Panc1 (cell line): Measurements from ENCODE around the gene EVA1C. TPM values are rescaled to one million over a fixed set of nuclear protein-coding genes. Genes with fewer than 3 reads are reported as not detected.
"Not testable (repeated sequence)": the region's sequence is repeated elsewhere in the genome, so short reads cannot be mapped to it uniquely, and the experiment has no call there.

Experiments
- ATAC-seq: fragments of 200-7000 bp; cut with Tn5 transposase; 2 replicates; pipeline ENCODE4 v1.9.1; 2020; ENCODE audit warnings: mild to moderate bottlenecking, moderate library complexity
- BruUV-seq: library from RNA; stranded (reverse); fragments of 400-500 nt; replicated peaks from 2 replicates; lab custom pipeline; 2021; lab: Mats Ljungman, UMichigan
- CTCF ChIA-PET: fragments of 300-600 bp; sonication (Branson Sonifier 250); formaldehyde crosslinking; loops from one replicate; lab custom pipeline; 2022; ENCODE audit warnings: antibody characterized with exemption; lab: Charles Lee
- POLR2A ChIA-PET: fragments of 300-600 bp; sonication (Branson Sonifier 250); formaldehyde crosslinking; loops from one replicate; lab custom pipeline; 2022; ENCODE audit warnings: antibody characterized with exemption; lab: Charles Lee
- DNase-seq: peaks from one replicate; pipeline ENCODE4 v3.0.0-alpha.2; 2010; ENCODE audit warnings: low read depth, low spot score
- H3K27ac ChIP-seq: 2 replicates; pipeline ENCODE4 v1.5.1; 2011; ENCODE audit warnings: mild to moderate bottlenecking, low read length, inconsistent platforms
- H3K27me3 ChIP-seq: fragments of 200-500 bp; sonication (Bioruptor generic); 2 replicates; pipeline ENCODE4 v1.6.0; 2014; ENCODE audit warnings: low read length, inconsistent platforms; ENCODE audit not compliant: control insufficient read depth, insufficient read depth
- H3K36me3 ChIP-seq: fragments of 200-500 bp; sonication (Bioruptor generic); 2 replicates; pipeline ENCODE4 v1.5.1; 2014; ENCODE audit warnings: inconsistent platforms, mild to moderate bottlenecking, low read length, moderate library complexity; ENCODE audit not compliant: control insufficient read depth, insufficient read depth
- H3K4me1 ChIP-seq: 2 replicates; pipeline ENCODE4 v1.5.1; 2011; ENCODE audit warnings: inconsistent platforms, mild to moderate bottlenecking, low read length, moderate library complexity; ENCODE audit not compliant: control insufficient read depth, insufficient read depth
- H3K4me3 ChIP-seq, 2 experiments: 2 replicates each; pipeline ENCODE4 v1.5.1; 2011 to 2012; ENCODE audit warnings: low read depth in 2 of 2, low read length in 2 of 2, mild to moderate bottlenecking in 2 of 2, inconsistent platforms in 1 of 2, moderate library complexity in 1 of 2
- H3K9me3 ChIP-seq: fragments of 200-500 bp; sonication (Bioruptor generic); 2 replicates; pipeline ENCODE4 v1.5.1; 2014; ENCODE audit warnings: low read depth, mild to moderate bottlenecking, inconsistent platforms, low read length, moderate library complexity; ENCODE audit not compliant: control insufficient read depth, insufficient read depth
- CTCF ChIP-seq: fragments of 450-650 bp; IDR thresholded peaks from 2 replicates; pipeline ENCODE4 v1.5.1; 2017; ENCODE audit warnings: mild to moderate bottlenecking
- POLR2AphosphoS5 ChIP-seq: IDR thresholded peaks from 2 replicates; pipeline ENCODE4 v1.6.1; 2012; ENCODE audit warnings: mild to moderate bottlenecking, low read depth, low read length, moderate library complexity
- REST ChIP-seq, 2 experiments: IDR thresholded peaks; 2 replicates each; pipeline ENCODE4 v1.6.1; 2011 to 2012; ENCODE audit warnings: low read depth in 2 of 2, control low read depth in 1 of 2, low read length in 1 of 2, mild to moderate bottlenecking in 1 of 2, moderate library complexity in 1 of 2; ENCODE audit not compliant: insufficient read depth in 1 of 2
- SIN3A ChIP-seq: IDR thresholded peaks from 2 replicates; pipeline ENCODE4 v1.6.1; 2012; ENCODE audit warnings: low read depth, mild to moderate bottlenecking, low read length, moderate library complexity, borderline replicate concordance; ENCODE audit not compliant: insufficient read depth
- TCF7L2 ChIP-seq: IDR thresholded peaks from 2 replicates; pipeline ENCODE4 v1.6.1; 2011; ENCODE audit warnings: mild to moderate bottlenecking, low read depth, low read length, inconsistent platforms
- in situ Hi-C: cut with HindIII; loops from 2 replicates; pipeline ENCODE4 v1.10.0; 2016; ENCODE audit warnings: low sequenced_read_pairs, low pct_unique_long_range_greater_than_20kb
- intact Hi-C: fragments of 100-400 bp; cut with micrococcal nuclease; formaldehyde crosslinking; loops from one replicate; pipeline ENCODE4 v1.10.0; 2022; ENCODE audit not compliant: unreplicated experiment
- total RNA-seq: library from RNA; stranded (reverse); gene quantifications from one replicate; pipeline ENCODE4 v1.2.1, GENCODE V29; 2021; ENCODE audit not compliant: unreplicated experiment

Gene EVA1C
- total RNA-seq, 1 experiment from 2014 or later, result 2.8 TPM

- intact Hi-C loops (no loop called here), in situ Hi-C loops (no loop called here)
- TF ChIP-seq REST (IDR thresholded peaks at IDR 0.05; ENCODE audit: insufficient read depth in 1 of 2, low read depth in 2 of 2, low read length in 1 of 2) (no peak), CTCF (no peak), SIN3A (no peak), POLR2AphosphoS5 (no peak), TCF7L2 (no peak)
- no peak for DNase-seq
- no peaks in the 10 kb centered on the region for H3K4me1 ChIP-seq
- no peak for ATAC-seq
- POLR2A ChIA-PET, result no interaction called here
- CTCF ChIA-PET, result no interaction called here
- no peaks in the 10 kb centered on the region for H3K36me3 ChIP-seq
- no peaks in the 10 kb centered on the region for H3K9me3 ChIP-seq
- BruUV-seq, result no TSS peak
- H3K27me3 ChIP-seq, result no peaks in the 10 kb centered on the region
- no peak overlapping the region for H3K4me3 ChIP-seq
- H3K27ac ChIP-seq, result no peak overlapping the region
These were observed 15.6 kb downstream of the EVA1C start for GRCh38 chr21:32427958-32428623.

DNA sequence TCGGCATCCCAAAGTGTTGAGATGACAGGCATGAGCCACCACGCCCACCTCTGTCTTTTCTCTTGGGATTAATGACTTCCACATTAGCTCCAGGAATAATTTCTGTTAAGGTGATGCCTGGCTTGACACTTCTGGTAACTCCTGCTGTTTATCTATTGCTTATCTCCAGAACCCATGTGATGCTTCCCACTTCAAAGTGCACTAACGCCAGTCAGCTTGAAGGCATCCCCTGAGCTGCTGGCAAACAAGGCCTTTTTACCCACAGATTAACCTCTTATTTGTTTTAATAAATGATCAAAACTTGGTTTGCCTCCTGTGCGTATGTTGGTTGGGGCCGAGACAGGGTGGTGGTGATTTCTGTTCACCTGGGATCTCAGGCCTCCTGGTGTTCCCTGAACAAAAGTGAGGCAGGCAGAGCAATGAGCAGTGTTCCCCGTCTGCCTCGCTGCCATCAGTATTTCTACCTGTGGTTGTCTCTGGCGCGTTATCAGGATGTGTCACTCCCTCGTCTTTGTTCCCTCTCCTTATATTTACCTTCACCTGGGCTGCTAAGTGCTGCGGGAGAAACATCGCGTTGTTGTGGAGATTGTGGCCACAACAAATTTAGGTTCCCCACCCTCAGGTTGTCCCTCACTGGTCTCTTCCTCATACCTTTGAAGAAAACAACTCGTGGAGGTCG is 20.6 kb downstream of the EVA1C start:
- H3K27ac ChIP-seq, intact Hi-C loops, POLR2A ChIA-PET, H3K36me3 ChIP-seq, BruUV-seq, ATAC-seq, H3K9me3 ChIP-seq, in situ Hi-C loops, H3K4me3 ChIP-seq, DNase-seq, H3K27me3 ChIP-seq, H3K4me1 ChIP-seq, CTCF ChIA-PET: not testable (repeated sequence)

DNA sequence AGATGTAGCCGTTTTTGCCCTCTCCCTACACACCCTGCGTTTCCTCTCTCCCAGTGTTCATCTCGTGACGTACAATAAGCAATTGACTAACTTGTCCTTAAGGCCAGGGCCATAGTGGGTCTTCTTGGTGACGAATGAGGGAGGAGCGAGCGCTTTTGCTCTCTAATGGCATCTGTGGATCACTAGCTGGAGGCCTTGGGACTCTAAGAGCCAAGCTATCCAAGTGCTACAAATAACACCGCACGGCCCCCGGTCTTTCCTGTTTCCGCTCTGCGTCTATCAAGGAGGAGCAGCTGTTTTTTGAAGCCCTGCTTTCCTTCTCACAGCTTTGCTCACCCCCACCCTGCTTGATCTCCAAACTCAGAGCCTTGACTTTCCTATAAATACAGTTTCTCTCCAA is 25.2 kb downstream of the EVA1C start:
- ChIA-PET POLR2A (interaction anchor here (0.6 kb wide), 1 partner anchor 17 kb away, joined by 3 read pairs; no protein-coding TSS in a partner anchor), CTCF (no interaction called here)
- Histone ChIP-seq H3K27me3 (no peaks in the 10 kb centered on the region), H3K4me1 (no peaks in the 10 kb centered on the region), H3K27ac (no peak overlapping the region), H3K4me3 (no peak overlapping the region), H3K9me3 (no peaks in the 10 kb centered on the region), H3K36me3 (no peaks in the 10 kb centered on the region)
- DNase-seq (no peak), ATAC-seq (no peak)
- TF ChIP-seq REST (IDR thresholded peaks at IDR 0.05; ENCODE audit: insufficient read depth in 1 of 2, low read depth in 2 of 2, low read length in 1 of 2) (no peak), CTCF (no peak), TCF7L2 (no peak), SIN3A (no peak), POLR2AphosphoS5 (no peak)
- intact Hi-C loops, result no loop called here
- no TSS peak for BruUV-seq
- in situ Hi-C loops, result no loop called here
